ENCODE data around the gene F2RL3. TPM values are rescaled to one million over a fixed set of nuclear protein-coding genes. Genes with fewer than 3 reads are reported as not detected.

F2RL3 gene
- total RNA-seq, 2 donors from 2014 or later: 1.6 to 2.1 TPM

DNA sequence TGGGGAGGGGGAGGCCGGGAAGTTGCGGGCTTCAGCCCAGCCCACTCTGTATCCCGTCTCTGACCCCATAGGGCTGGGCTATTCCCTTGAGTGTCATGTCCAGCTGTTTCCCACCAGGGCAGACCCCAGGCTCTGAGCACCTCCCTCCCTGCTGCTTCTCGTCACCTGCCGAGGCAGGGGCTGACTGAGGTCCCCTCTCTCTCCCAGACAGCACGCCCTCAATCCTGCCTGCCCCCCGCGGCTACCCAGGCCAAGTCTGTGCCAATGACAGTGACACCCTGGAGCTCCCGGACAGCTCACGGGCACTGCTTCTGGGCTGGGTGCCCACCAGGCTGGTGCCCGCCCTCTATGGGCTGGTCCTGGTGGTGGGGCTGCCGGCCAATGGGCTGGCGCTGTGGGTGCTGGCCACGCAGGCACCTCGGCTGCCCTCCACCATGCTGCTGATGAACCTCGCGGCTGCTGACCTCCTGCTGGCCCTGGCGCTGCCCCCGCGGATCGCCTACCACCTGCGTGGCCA is 625 bp downstream of the F2RL3 start:
- WGBS, 2 donors: 54 to 56% methylated on average over 3 to 16 of the region's 22 CpGs
- Histone ChIP-seq H3K27me3 (peaks cover 0 to 10% of the 10 kb centered on the region in 2 donors), H3K4me1 (no peaks in the 10 kb centered on the region), H3K27ac (peak overlapping the region in 2 of 4 donors; percentile 34 to 36), H3K9me3 (no peaks in the 10 kb centered on the region), H3K4me3 (no peak overlapping the region), H3K36me3 (replicated peaks in 1 of 2; ENCODE audit: insufficient read depth in 1 of 2, low read depth in 2 of 2) (no peaks in the 10 kb centered on the region)
- DNase-seq (no peak), ATAC-seq (no peak)
- TF ChIP-seq, protein P1, sequence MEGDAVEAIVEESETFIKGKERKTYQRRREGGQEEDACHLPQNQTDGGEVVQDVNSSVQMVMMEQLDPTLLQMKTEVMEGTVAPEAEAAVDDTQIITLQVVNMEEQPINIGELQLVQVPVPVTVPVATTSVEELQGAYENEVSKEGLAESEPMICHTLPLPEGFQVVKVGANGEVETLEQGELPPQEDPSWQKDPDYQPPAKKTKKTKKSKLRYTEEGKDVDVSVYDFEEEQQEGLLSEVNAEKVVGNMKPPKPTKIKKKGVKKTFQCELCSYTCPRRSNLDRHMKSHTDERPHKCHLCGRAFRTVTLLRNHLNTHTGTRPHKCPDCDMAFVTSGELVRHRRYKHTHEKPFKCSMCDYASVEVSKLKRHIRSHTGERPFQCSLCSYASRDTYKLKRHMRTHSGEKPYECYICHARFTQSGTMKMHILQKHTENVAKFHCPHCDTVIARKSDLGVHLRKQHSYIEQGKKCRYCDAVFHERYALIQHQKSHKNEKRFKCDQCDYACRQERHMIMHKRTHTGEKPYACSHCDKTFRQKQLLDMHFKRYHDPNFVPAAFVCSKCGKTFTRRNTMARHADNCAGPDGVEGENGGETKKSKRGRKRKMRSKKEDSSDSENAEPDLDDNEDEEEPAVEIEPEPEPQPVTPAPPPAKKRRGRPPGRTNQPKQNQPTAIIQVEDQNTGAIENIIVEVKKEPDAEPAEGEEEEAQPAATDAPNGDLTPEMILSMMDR (IDR thresholded peaks at IDR 0.05): no peak
- no peak for TF ChIP-seq POLR2A (IDR thresholded peaks at IDR 0.05)
- intact Hi-C loops (cut with DNase I): no loop called here

DNA sequence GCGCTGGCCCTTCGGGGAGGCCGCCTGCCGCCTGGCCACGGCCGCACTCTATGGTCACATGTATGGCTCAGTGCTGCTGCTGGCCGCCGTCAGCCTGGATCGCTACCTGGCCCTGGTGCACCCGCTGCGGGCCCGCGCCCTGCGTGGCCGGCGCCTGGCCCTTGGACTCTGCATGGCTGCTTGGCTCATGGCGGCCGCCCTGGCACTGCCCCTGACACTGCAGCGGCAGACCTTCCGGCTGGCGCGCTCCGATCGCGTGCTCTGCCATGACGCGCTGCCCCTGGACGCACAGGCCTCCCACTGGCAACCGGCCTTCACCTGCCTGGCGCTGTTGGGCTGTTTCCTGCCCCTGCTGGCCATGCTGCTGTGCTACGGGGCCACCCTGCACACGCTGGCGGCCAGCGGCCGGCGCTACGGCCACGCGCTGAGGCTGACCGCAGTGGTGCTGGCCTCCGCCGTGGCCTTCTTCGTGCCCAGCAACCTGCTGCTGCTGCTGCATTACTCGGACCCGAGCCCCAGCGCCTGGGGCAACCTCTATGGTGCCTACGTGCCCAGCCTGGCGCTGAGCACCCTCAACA is 1.2 kb downstream of the F2RL3 start:
- Histone ChIP-seq H3K27ac (peak overlapping the region in 1 of 4 donors; percentile 34), H3K4me1 (no peaks in the 10 kb centered on the region), H3K4me3 (no peak overlapping the region), H3K27me3 (peaks cover 0 to 10% of the 10 kb centered on the region in 2 donors), H3K36me3 (replicated peaks in 1 of 2; ENCODE audit: insufficient read depth in 1 of 2, low read depth in 2 of 2) (no peaks in the 10 kb centered on the region), H3K9me3 (no peaks in the 10 kb centered on the region)
- intact Hi-C loops (cut with DNase I): no loop called here
- TF ChIP-seq POLR2A (IDR thresholded peaks at IDR 0.05): no peak
- TF ChIP-seq, protein P1 (IDR thresholded peaks at IDR 0.05): no peak
- ATAC-seq (no peak), DNase-seq (no peak)
- WGBS, 2 donors: 90 to 100% methylated on average over 2 to 48 of the region's 48 CpGs

DNA sequence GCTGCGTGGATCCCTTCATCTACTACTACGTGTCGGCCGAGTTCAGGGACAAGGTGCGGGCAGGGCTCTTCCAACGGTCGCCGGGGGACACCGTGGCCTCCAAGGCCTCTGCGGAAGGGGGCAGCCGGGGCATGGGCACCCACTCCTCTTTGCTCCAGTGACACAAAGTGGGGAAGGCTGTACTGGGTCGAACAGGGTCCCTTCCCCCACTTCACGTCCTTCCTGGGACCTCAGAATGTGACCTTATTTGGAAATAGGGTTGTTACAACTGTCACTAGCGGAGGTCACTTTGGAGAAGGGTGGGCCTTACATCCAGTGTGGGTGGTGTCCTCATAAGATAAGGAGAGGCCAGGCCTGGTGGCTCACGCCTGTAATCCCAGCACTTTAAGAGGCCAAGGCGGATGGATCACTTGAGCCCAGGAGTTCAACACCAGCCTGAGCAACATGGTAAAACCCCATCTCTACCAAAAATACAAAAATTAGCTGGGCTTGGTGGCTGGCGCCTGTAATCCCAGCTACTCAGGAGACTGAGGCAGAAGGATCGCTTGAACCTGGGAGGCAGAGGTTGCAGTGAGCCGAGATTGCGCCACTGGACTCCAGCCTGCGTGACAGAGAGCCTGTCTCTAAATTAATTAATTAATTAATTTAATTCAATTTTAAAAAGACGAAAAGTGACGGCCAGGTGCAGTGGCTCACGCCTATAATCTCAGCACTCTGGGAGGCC is 1.8 kb downstream of the F2RL3 start:
- intact Hi-C loops (cut with DNase I): no loop called here
- H3K9me3 ChIP-seq: no peaks in the 10 kb centered on the region
- H3K4me3 ChIP-seq: no peak overlapping the region
- WGBS, 2 donors: 71 to 83% methylated on average over 16 to 24 of the region's 24 CpGs
- TF ChIP-seq POLR2A (IDR thresholded peaks at IDR 0.05): no peak
- TF ChIP-seq, protein P1 (IDR thresholded peaks at IDR 0.05): no peak
- H3K36me3 ChIP-seq (replicated peaks in 1 of 2; ENCODE audit: insufficient read depth in 1 of 2, low read depth in 2 of 2): no peaks in the 10 kb centered on the region
- H3K4me1 ChIP-seq: peaks cover under 1% of the 10 kb centered on the region
- no peak overlapping the region for H3K27ac ChIP-seq
- DNase-seq: no peak
- no peak for ATAC-seq
- H3K27me3 ChIP-seq: peaks cover 0 to 10% of the 10 kb centered on the region in 2 donors

DNA sequence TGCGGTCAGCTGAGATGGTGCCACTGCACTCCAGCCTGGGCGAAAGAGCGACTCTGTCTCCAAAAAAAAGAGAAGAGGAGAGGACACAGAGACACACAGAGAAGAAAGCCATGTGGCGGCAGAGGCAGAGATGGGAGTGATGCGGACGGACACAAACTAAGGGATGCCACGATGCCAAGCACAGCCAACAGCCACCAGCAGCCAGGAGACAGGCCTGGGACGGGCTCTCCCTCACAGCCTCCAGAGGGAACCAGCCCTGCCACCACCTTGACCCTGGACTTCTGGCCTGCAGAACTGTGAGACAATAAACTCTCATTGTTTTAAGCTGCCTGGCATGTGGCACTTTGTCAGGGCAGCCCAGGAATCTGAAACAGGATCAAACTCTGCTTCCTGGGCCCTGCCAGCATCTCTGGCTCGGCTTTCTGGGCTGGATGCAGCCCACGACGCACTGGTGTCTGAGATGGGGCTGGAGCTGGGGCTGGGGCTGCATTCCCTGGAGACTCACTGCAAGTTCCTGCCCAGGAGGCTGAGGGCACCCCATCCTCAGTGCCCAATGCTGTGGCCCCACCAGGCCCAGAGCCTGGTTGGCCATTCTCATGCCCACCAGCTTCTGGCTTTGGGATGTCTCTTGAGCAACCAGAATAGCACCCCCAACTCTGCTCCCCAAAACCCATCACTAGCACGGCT is 3.0 kb downstream of the F2RL3 start:
- no peak for ATAC-seq
- no peak overlapping the region for H3K27ac ChIP-seq

More for the DNA sequence above, 3.0 kb downstream of the F2RL3 start:
- intact Hi-C loops (cut with DNase I): no loop called here
- Histone ChIP-seq H3K4me3 (no peak overlapping the region), H3K4me1 (peaks cover 11% of the 10 kb centered on the region), H3K27me3 (peaks cover 0 to 10% of the 10 kb centered on the region in 2 donors), H3K9me3 (no peaks in the 10 kb centered on the region), H3K36me3 (replicated peaks in 1 of 2; ENCODE audit: insufficient read depth in 1 of 2, low read depth in 2 of 2) (no peaks in the 10 kb centered on the region)
- 88 to 95% methylated on average over 9 to 12 of the region's 12 CpGs for WGBS, 2 donors
- no peak for TF ChIP-seq POLR2A (IDR thresholded peaks at IDR 0.05)
- TF ChIP-seq, protein P1 (IDR thresholded peaks at IDR 0.05): no peak
- DNase-seq: no peak
